SU-DHL-6 (cell line): ENCODE results near the gene RFWD3.

Experiments used
- H2AFZ ChIP-seq: fragments of 200-600 bp; sonication (generic); 2 replicates; pipeline ENCODE4 v1.6.1; 2014; ENCODE audit warnings: low read depth, mild to moderate bottlenecking, moderate library complexity, mixed read lengths, antibody characterized with exemption, low read length; ENCODE audit not compliant: severe bottlenecking
- H3F3A ChIP-seq: fragments of 200-600 bp; shearing (Covaris generic); 2 replicates; pipeline ENCODE4 v1.6.0; 2016; ENCODE audit warnings: antibody characterized with exemption, mild to moderate bottlenecking; ENCODE audit not compliant: insufficient read depth
- H3K27ac ChIP-seq: fragments of 200-600 bp; sonication (generic); 2 replicates; pipeline ENCODE4 v1.5.1; 2016; ENCODE audit warnings: low read depth, mild to moderate bottlenecking, low read length, moderate library complexity, mixed read lengths
- H3K27me3 ChIP-seq: fragments of 200-600 bp; sonication (generic), shearing (Covaris generic); 2 replicates; pipeline ENCODE4 v1.6.0; 2014; ENCODE audit warnings: mild to moderate bottlenecking, low read length
- H3K36me3 ChIP-seq: fragments of 200-600 bp; sonication (generic); 2 replicates; pipeline ENCODE4 v1.6.1; 2014; ENCODE audit warnings: mild to moderate bottlenecking, low read length, mixed read lengths
- H3K4me2 ChIP-seq: fragments of 300-600, 200-600 bp; shearing (Covaris generic), sonication (generic); 2 replicates; pipeline ENCODE4 v1.6.0; 2014; ENCODE audit warnings: low read length, low read depth, mild to moderate bottlenecking; ENCODE audit not compliant: poor library complexity, severe bottlenecking
- H3K4me3 ChIP-seq: fragments of 200-600 bp; sonication (generic); 2 replicates; pipeline ENCODE4 v1.5.1; 2014; ENCODE audit warnings: antibody characterized with exemption, low read length, mild to moderate bottlenecking, mixed read lengths; ENCODE audit not compliant: insufficient read depth, poor library complexity, severe bottlenecking
- H3K79me2 ChIP-seq: fragments of 200-600 bp; sonication (generic); 2 replicates; pipeline ENCODE4 v1.6.1; 2014; ENCODE audit warnings: mild to moderate bottlenecking, low read length, moderate library complexity; ENCODE audit not compliant: insufficient read depth
- H3K9ac ChIP-seq: fragments of 200-600 bp; sonication (generic); 2 replicates; pipeline ENCODE4 v1.7.0; 2014; ENCODE audit warnings: mild to moderate bottlenecking, low read length
- H3K9me2 ChIP-seq: fragments of 200-600 bp; sonication (generic); replicated peaks from 2 replicates; pipeline ENCODE4 v1.6.1; 2014; ENCODE audit warnings: low read length; ENCODE audit not compliant: insufficient read depth
- H3K9me3 ChIP-seq: fragments of 200-600 bp; sonication (generic); 2 replicates; pipeline ENCODE4 v1.6.1; 2014; ENCODE audit warnings: low read length, mixed read lengths; ENCODE audit not compliant: insufficient read depth
- H4K20me1 ChIP-seq: fragments of 200-600 bp; sonication (generic); 2 replicates; pipeline ENCODE4 v1.6.1; 2014; ENCODE audit warnings: low read depth, mild to moderate bottlenecking, antibody characterized with exemption, low read length, moderate library complexity, mixed read lengths
- CTCF ChIP-seq: fragments of 200-600 bp; sonication (generic); IDR thresholded peaks from one replicate; pipeline ENCODE4 v1.5.1; 2017; ENCODE audit warnings: antibody characterized with exemption, mild to moderate bottlenecking, low read length, moderate library complexity; ENCODE audit not compliant: insufficient read depth, poor library complexity, severe bottlenecking
- EZH2phosphoT487 ChIP-seq: fragments of 200-600 bp; sonication (generic), shearing (Covaris generic); conservative IDR thresholded peaks from 2 replicates; pipeline ENCODE4 v1.6.1; 2018; ENCODE audit warnings: mild to moderate bottlenecking, antibody characterized with exemption, low read length, moderate library complexity, mixed read lengths

The RFWD3 gene

GRCh38 chr16:74592847-74593246 is 73.8 kb downstream of the RFWD3 start:
- H3F3A ChIP-seq: no peaks in the 10 kb centered on the region

GRCh38 chr16:74591876-74592650 is 74.6 kb downstream of the RFWD3 start:
- TF ChIP-seq CTCF: no peak
- TF ChIP-seq EZH2phosphoT487: no peak
- H3K9me2 ChIP-seq: no peaks in the 10 kb centered on the region
- H3K27me3 ChIP-seq: no peaks in the 10 kb centered on the region
- no peaks in the 10 kb centered on the region for H3F3A ChIP-seq
- H3K9ac ChIP-seq: no peak overlapping the region
- H2AFZ ChIP-seq: no peak overlapping the region
- H3K79me2 ChIP-seq: peaks cover 20% of the 10 kb centered on the region
- H4K20me1 ChIP-seq: no peaks in the 10 kb centered on the region
- H3K9me3 ChIP-seq: no peaks in the 10 kb centered on the region
- H3K4me2 ChIP-seq: no peak overlapping the region
- no peak overlapping the region for H3K27ac ChIP-seq
- no peak overlapping the region for H3K4me3 ChIP-seq
- H3K36me3 ChIP-seq: no peaks in the 10 kb centered on the region

More at GRCh38 chr16:74592847-74593246, 73.8 kb downstream of the RFWD3 start:
- TF ChIP-seq CTCF (no peak), EZH2phosphoT487 (no peak)
- H2AFZ ChIP-seq: no peak overlapping the region
- no peaks in the 10 kb centered on the region for H3K27me3 ChIP-seq
- no peaks in the 10 kb centered on the region for H3K36me3 ChIP-seq
- H3K9me3 ChIP-seq: no peaks in the 10 kb centered on the region
- H3K4me3 ChIP-seq: no peak overlapping the region
- no peaks in the 10 kb centered on the region for H3K9me2 ChIP-seq
- peaks cover 15% of the 10 kb centered on the region for H3K79me2 ChIP-seq
- no peak overlapping the region for H3K4me2 ChIP-seq
- H4K20me1 ChIP-seq: no peaks in the 10 kb centered on the region
- H3K27ac ChIP-seq: no peak overlapping the region
- no peak overlapping the region for H3K9ac ChIP-seq

GRCh38 chr16:74586948-74587347 is 79.7 kb downstream of the RFWD3 start:
- Histone ChIP-seq H2AFZ (no peak overlapping the region), H3K27ac (no peak overlapping the region), H3K4me2 (no peak overlapping the region), H3F3A (no peaks in the 10 kb centered on the region), H3K9me2 (no peaks in the 10 kb centered on the region), H3K4me3 (no peak overlapping the region), H3K36me3 (no peaks in the 10 kb centered on the region), H4K20me1 (no peaks in the 10 kb centered on the region), H3K79me2 (peaks cover 24% of the 10 kb centered on the region; the same call in 1 of the 2 replicates), H3K9me3 (no peaks in the 10 kb centered on the region), H3K9ac (no peak overlapping the region), H3K27me3 (no peaks in the 10 kb centered on the region)
- TF ChIP-seq CTCF (no peak), EZH2phosphoT487 (no peak)
